22Rv1 (cell line): ENCODE measurements around the gene CCDC54.

Experiments
- H3K27ac ChIP-seq: fragments of 450-650 bp; 2 replicates; pipeline ENCODE4 v1.5.1; 2017
- CTCF ChIP-seq: fragments of 450-650 bp; IDR thresholded peaks from 2 replicates; pipeline ENCODE4 v1.5.1; 2017; ENCODE audit warnings: mild to moderate bottlenecking
- ZFX ChIP-seq: fragments of 450-650 bp; IDR thresholded peaks from 2 replicates; pipeline ENCODE4 v1.6.1; 2017; ENCODE audit warnings: antibody characterized with exemption, borderline replicate concordance

Gene CCDC54

DNA sequence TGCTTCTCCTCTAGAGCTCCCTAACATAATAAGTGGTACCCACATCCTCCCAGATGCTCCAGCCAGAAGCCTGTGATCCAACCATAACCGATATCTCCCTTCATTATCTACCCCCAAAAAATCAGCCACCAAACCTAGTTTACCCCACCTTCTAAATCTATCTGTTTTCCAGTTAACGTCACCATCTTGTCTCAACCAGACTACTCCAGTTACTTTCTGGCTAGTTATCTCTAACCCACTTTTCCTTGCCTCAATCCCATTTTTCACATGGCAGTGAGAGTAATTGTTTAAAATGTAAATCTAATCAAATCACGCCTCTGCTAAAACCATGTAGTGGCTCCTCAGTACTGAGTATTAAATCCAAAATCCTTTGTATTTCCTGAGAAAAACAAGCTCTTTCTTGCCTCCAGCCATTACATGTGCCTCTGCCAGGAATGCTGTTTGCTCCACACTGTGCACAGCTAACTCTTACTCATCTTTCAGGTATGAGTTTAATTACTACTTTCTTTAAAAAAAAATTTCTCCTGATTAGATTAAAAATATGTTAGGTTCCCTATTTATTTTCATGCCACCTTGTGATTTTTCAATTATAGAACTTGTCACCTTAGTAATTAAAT, 15.4 kb downstream of the CCDC54 start:
- TF ChIP-seq CTCF = no peak
- TF ChIP-seq ZFX = no peak
- no peak overlapping the region for H3K27ac ChIP-seq

- TF ChIP-seq ZFX (no peak), CTCF (no peak)
- no peak overlapping the region for H3K27ac ChIP-seq
Observed at GRCh38 chr3:107394502-107394901, 17.3 kb downstream of the CCDC54 start.

DNA sequence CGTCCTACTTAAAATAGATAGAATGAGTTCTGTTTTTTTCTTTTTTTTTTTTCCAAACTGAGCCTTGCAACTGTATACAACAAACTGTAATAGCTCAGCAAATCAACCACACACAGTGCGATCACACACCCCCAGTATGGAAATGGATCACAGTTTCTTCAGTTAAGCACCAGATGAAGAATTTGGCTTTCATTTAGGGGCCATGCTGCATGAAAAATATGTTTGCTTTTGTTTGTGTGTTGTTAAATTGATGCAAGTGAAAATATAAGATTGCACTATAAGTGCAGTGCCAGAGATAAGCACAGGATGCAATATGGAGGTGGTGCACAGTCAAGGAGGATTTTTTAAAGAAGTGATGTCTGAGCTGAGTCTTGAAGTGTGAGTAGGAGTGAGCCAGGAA, 17.8 kb downstream of the CCDC54 start:
- no peak overlapping the region for H3K27ac ChIP-seq
- TF ChIP-seq CTCF = no peak
- TF ChIP-seq ZFX = no peak

DNA sequence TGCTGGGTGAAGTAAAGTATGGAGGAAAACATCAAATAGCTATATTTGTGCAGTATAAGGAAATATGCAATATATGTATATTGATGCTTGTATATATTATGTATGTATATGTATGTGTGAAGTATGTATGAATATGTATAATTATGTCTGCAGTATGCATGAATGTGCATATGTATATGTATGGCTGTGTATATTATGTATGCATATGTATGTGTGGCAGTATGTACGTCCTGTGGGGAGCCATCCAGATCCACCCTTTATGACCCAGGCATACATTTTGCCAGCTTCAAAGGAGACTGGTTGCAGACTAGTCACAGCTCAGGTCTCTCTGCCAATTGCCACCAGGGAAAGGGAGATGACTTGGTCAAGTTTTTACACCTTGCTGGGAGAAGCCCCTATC, 24.1 kb downstream of the CCDC54 start:
- TF ChIP-seq CTCF = no peak
- H3K27ac ChIP-seq = no peak overlapping the region

DNA sequence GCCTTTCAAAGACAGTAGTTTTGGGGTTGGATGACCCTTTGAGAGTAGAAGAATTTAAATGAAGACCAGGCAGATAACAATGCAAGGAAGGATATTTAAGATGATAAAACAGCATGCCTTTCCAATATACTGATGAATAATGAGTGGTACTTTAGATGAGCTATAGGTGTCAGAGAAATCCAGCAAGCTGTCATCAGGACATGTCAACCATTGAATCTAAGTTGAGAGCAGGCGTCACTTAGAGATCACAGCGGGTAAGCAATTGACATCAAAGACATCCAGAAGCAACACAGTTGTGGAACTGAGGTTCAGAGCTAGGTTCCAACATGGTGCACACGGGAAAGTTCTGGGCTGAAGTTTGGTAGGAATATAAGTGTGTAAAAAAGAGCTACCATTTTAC, 25.0 kb downstream of the CCDC54 start:
- no peak for TF ChIP-seq CTCF
- TF ChIP-seq ZFX = no peak

DNA sequence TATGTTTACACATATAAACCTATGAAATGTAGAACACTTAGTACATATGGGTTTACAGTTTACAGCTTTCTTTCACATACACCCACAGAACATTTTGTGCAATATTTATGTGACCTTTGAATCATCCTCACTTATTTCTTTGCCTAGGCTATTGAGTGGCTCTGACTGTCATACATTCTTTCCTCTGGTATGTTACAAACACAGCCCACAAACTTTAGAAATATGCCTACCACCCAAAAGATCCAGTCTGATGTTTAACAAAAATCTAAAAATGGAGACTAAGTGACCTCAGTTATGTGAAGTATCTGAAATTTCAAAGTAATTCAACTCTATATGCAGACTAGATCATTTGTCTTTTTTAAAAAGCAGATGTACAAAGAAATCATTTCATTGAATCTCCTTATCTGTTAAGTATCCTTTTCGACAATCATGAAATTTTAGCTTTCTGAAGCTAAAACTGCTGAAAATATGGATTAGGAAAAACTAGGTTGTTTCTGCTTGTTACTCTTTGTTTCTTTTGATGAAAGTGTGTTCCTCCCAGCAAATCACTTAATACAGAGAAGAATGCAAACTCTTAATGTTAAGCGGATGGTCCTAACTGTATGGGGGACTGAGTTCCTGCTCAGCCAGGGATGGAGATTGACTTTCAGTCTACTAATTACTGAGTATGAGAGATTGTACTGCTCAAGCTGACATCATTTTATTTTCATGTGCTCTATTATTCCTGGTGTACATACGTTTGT, 27.7 kb downstream of the CCDC54 start:
- TF ChIP-seq ZFX (no peak), CTCF (no peak)
- H3K27ac ChIP-seq = no peak overlapping the region

More for the DNA sequence above, 25.0 kb downstream of the CCDC54 start:
- H3K27ac ChIP-seq = no peak overlapping the region

DNA sequence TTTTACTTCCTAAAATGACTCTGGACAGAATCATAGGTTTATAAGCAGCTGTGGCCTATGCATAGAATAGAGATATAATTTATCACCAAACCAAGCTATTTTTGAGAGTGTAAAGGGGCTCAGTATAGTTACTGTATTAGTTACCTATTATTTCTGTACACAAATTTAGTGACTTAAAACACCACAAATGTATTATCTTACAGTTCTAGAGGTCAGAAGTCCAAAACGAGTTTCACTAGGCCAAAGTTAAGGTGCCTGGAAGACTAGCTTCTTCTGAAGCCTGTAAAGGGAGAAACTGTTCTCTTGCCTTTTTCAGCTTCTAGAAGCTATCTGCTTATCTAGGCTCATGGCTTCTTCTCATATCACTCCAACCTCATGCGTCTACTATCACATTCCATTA, 30.1 kb downstream of the CCDC54 start:
- TF ChIP-seq CTCF (no peak), ZFX (no peak)
- no peak overlapping the region for H3K27ac ChIP-seq
